Measurements from ENCODE around the gene XCR1. TPM values are rescaled to one million over a fixed set of nuclear protein-coding genes. Genes with fewer than 3 reads are reported as not detected.

Gene XCR1
- total and polyA plus RNA-seq, 2 experiments from 2014 or later, result not detected

- Histone ChIP-seq H3F3A (replicated peaks; ENCODE audit: low read depth) (no peaks in the 10 kb centered on the region), H3K27ac (ENCODE audit: low read depth) (no peak overlapping the region), H3K4me1 (ENCODE audit: insufficient read depth) (peaks cover 12% of the 10 kb centered on the region), H4K20me1 (replicated peaks; ENCODE audit: insufficient read depth) (no peaks in the 10 kb centered on the region), H3K36me3 (ENCODE audit: insufficient read depth) (no peaks in the 10 kb centered on the region), H3K4me3 (no peak overlapping the region), H3K4me2 (0 out of 2 replicates have a peak overlapping the region, but pooled peaks have one; percentile 36), H3K27me3 (ENCODE audit: insufficient read depth) (no peaks in the 10 kb centered on the region), H2AFZ (peak overlapping the region; percentile 81; the same call in 1 of the 2 replicates), H3K79me2 (replicated peaks; ENCODE audit: insufficient read depth) (no peaks in the 10 kb centered on the region), H3K9me2 (ENCODE audit: insufficient read depth) (peaks cover 14% of the 10 kb centered on the region; the same call in 1 of the 2 replicates)
- Mint-ChIP-seq H3K27me3 (ENCODE audit: insufficient read depth, low read depth, poor library complexity) (peaks cover 4% of the 10 kb centered on the region), H3K4me1 (peaks cover 19% of the 10 kb centered on the region), H3K27ac (no peak overlapping the region), H3K4me3 (no peak overlapping the region), H3K9me3 (no peaks in the 10 kb centered on the region), H3K36me3 (ENCODE audit: low read depth) (no peaks in the 10 kb centered on the region)
- TF ChIP-seq ZNF114 (CRISPR knock-in tag; IDR thresholded peaks at IDR 0.05), result no peak
- no peak for TF ChIP-seq CREB1 (CRISPR knock-in tag; IDR thresholded peaks at IDR 0.05; ENCODE audit: low read depth)
- TF ChIP-seq, protein P1, sequence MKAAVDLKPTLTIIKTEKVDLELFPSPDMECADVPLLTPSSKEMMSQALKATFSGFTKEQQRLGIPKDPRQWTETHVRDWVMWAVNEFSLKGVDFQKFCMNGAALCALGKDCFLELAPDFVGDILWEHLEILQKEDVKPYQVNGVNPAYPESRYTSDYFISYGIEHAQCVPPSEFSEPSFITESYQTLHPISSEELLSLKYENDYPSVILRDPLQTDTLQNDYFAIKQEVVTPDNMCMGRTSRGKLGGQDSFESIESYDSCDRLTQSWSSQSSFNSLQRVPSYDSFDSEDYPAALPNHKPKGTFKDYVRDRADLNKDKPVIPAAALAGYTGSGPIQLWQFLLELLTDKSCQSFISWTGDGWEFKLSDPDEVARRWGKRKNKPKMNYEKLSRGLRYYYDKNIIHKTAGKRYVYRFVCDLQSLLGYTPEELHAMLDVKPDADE (IDR thresholded peaks at IDR 0.05), result no peak
- TF ChIP-seq, protein P2, sequence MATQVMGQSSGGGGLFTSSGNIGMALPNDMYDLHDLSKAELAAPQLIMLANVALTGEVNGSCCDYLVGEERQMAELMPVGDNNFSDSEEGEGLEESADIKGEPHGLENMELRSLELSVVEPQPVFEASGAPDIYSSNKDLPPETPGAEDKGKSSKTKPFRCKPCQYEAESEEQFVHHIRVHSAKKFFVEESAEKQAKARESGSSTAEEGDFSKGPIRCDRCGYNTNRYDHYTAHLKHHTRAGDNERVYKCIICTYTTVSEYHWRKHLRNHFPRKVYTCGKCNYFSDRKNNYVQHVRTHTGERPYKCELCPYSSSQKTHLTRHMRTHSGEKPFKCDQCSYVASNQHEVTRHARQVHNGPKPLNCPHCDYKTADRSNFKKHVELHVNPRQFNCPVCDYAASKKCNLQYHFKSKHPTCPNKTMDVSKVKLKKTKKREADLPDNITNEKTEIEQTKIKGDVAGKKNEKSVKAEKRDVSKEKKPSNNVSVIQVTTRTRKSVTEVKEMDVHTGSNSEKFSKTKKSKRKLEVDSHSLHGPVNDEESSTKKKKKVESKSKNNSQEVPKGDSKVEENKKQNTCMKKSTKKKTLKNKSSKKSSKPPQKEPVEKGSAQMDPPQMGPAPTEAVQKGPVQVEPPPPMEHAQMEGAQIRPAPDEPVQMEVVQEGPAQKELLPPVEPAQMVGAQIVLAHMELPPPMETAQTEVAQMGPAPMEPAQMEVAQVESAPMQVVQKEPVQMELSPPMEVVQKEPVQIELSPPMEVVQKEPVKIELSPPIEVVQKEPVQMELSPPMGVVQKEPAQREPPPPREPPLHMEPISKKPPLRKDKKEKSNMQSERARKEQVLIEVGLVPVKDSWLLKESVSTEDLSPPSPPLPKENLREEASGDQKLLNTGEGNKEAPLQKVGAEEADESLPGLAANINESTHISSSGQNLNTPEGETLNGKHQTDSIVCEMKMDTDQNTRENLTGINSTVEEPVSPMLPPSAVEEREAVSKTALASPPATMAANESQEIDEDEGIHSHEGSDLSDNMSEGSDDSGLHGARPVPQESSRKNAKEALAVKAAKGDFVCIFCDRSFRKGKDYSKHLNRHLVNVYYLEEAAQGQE (IDR thresholded peaks at IDR 0.05; ENCODE audit: unreplicated experiment), result no peak
- TF ChIP-seq POLR2AphosphoS5 (IDR thresholded peaks at IDR 0.05; ENCODE audit: low read depth), result no peak
- no peak for TF ChIP-seq NANOG (IDR thresholded peaks at IDR 0.05; ENCODE audit: borderline replicate concordance)
- TF ChIP-seq STAT1 (IDR thresholded peaks at IDR 0.05; ENCODE audit: unreplicated experiment), result no peak
- TF ChIP-seq JUNB (IDR thresholded peaks at IDR 0.05; ENCODE audit: unreplicated experiment), result no peak
- no peak for TF ChIP-seq EZH2phosphoT487 (IDR thresholded peaks at IDR 0.05; ENCODE audit: unreplicated experiment)
- TF ChIP-seq, protein P3, sequence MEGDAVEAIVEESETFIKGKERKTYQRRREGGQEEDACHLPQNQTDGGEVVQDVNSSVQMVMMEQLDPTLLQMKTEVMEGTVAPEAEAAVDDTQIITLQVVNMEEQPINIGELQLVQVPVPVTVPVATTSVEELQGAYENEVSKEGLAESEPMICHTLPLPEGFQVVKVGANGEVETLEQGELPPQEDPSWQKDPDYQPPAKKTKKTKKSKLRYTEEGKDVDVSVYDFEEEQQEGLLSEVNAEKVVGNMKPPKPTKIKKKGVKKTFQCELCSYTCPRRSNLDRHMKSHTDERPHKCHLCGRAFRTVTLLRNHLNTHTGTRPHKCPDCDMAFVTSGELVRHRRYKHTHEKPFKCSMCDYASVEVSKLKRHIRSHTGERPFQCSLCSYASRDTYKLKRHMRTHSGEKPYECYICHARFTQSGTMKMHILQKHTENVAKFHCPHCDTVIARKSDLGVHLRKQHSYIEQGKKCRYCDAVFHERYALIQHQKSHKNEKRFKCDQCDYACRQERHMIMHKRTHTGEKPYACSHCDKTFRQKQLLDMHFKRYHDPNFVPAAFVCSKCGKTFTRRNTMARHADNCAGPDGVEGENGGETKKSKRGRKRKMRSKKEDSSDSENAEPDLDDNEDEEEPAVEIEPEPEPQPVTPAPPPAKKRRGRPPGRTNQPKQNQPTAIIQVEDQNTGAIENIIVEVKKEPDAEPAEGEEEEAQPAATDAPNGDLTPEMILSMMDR (conservative IDR thresholded peaks at IDR 0.05; ENCODE audit: low read depth in 2 of 2), result no peak
- TF ChIP-seq, protein P4, sequence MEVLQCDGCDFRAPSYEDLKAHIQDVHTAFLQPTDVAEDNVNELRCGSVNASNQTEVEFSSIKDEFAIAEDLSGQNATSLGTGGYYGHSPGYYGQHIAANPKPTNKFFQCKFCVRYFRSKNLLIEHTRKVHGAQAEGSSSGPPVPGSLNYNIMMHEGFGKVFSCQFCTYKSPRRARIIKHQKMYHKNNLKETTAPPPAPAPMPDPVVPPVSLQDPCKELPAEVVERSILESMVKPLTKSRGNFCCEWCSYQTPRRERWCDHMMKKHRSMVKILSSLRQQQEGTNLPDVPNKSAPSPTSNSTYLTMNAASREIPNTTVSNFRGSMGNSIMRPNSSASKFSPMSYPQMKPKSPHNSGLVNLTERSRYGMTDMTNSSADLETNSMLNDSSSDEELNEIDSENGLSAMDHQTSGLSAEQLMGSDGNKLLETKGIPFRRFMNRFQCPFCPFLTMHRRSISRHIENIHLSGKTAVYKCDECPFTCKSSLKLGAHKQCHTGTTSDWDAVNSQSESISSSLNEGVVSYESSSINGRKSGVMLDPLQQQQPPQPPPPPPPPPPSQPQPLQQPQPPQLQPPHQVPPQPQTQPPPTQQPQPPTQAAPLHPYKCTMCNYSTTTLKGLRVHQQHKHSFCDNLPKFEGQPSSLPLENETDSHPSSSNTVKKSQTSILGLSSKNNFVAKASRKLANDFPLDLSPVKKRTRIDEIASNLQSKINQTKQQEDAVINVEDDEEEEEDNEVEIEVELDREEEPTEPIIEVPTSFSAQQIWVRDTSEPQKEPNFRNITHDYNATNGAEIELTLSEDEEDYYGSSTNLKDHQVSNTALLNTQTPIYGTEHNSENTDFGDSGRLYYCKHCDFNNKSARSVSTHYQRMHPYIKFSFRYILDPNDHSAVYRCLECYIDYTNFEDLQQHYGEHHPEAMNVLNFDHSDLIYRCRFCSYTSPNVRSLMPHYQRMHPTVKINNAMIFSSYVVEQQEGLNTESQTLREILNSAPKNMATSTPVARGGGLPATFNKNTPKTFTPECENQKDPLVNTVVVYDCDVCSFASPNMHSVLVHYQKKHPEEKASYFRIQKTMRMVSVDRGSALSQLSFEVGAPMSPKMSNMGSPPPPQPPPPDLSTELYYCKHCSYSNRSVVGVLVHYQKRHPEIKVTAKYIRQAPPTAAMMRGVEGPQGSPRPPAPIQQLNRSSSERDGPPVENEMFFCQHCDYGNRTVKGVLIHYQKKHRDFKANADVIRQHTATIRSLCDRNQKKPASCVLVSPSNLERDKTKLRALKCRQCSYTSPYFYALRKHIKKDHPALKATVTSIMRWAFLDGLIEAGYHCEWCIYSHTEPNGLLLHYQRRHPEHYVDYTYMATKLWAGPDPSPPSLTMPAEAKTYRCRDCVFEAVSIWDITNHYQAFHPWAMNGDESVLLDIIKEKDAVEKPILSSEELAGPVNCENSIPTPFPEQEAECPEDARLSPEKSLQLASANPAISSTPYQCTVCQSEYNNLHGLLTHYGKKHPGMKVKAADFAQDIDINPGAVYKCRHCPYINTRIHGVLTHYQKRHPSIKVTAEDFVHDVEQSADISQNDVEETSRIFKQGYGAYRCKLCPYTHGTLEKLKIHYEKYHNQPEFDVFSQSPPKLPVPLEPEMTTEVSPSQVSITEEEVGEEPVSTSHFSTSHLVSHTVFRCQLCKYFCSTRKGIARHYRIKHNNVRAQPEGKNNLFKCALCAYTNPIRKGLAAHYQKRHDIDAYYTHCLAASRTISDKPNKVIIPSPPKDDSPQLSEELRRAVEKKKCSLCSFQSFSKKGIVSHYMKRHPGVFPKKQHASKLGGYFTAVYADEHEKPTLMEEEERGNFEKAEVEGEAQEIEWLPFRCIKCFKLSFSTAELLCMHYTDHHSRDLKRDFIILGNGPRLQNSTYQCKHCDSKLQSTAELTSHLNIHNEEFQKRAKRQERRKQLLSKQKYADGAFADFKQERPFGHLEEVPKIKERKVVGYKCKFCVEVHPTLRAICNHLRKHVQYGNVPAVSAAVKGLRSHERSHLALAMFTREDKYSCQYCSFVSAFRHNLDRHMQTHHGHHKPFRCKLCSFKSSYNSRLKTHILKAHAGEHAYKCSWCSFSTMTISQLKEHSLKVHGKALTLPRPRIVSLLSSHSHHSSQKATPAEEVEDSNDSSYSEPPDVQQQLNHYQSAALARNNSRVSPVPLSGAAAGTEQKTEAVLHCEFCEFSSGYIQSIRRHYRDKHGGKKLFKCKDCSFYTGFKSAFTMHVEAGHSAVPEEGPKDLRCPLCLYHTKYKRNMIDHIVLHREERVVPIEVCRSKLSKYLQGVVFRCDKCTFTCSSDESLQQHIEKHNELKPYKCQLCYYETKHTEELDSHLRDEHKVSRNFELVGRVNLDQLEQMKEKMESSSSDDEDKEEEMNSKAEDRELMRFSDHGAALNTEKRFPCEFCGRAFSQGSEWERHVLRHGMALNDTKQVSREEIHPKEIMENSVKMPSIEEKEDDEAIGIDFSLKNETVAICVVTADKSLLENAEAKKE (CRISPR knock-in tag; IDR thresholded peaks at IDR 0.05), result no peak
- DNase-seq (ENCODE audit: low spot score) (no peak), ATAC-seq (no peak)
These were observed 20.8 kb downstream of the XCR1 start for GRCh38 chr3:46006238-46007032.
